Brain pericyte (primary cell): ENCODE results near the gene TMEM132D.

Experiments
- DNase-seq: peaks from one replicate; pipeline ENCODE4 v3.0.0-alpha.2; 2012; ENCODE audit warnings: low read depth, low spot score

The TMEM132D gene

DNA sequence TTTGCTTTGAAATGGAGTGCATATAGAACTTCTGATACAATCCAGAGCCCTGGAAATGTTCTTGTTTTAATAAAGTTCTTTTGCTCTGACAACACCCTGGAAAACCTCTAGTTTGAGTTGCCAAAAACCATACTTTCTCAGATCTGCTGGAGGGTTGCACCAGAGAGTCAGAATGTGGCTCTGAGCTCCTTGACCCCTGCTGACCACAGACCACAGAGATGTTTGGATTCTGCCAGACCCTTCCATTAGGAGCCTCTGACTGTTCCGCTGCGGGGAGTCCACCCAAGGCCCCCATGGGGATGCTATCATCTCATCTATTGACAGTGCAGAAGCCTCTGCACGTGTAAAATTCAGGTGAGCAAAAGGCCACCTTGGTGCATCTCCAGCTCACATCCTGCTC, 718.0 kb downstream of the TMEM132D start:
- peak; percentile 16 for DNase-seq

- DNase-seq: no peak
These were observed 719.5 kb downstream of the TMEM132D start for GRCh38 chr12:129184127-129184928.

DNA sequence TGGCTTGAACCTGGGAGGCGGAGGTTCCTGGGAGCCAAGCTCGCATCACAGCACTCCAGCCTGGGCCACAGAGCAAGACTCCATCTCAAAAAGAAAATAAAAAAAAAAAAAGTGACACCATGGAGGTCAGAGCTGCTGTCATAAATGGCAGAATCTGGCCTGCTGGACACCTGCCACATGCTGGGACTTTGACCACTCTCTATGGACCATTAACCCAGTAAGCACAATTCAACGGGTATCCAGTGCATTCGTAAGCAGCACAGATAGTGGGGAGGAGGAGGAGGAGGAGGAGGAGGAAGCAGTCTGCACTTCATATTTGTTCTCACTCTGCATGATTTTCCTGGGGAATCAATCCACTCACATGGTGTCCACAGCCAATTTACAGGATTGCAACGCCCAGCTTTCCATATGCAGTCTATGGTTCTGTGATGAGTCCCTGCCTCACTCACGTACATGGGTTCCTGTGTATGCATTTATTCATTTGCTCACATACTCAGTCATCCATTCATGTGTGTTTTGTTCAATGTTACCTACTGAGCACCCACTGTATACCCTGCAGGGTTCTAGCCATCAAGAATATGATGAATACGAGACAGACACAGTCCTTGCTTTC, 723.8 kb downstream of the TMEM132D start:
- DNase-seq: no peak

DNA sequence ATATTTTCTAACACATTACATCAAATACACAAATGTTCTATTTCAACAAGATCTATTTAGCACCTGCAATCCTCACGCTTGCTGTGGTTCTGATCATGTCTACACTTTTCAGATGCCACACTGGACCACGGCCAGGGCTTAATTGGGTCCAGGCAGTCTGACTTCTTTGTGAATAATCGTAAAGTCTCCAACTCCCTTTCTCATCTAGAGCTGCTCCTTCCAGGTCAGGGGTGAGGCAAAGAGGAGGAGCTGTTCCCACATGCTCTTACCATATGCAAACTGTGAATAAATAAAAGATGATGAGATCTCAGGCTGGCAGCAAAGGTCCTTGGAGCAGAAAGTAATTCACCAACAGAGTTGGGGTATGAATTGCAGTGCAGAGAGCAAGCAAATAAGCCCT, 733.9 kb downstream of the TMEM132D start:
- DNase-seq: no peak

DNA sequence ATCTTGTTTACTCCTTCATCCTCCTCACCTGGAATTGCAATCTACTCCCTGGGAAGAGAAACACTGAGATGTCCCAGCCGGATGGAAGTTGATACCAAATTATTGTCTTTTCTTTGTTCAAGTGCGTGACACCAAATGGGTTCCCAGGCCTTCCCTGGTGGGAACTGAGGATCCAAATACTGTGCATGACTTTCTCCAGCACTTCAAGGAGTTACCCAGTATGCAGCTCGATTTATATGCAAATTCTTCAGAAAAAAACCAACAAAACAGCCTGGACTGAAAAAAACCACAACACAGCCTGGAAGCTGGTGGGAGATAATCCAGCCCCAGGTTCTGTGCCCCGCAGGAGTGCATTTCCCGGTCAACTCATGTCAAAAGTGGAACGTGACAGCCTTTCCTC, 740.0 kb downstream of the TMEM132D start:
- no peak for DNase-seq

GRCh38 chr12:129163461-129163860, 740.4 kb downstream of the TMEM132D start:
- no peak for DNase-seq

GRCh38 chr12:129162805-129163204, 741.0 kb downstream of the TMEM132D start:
- DNase-seq: no peak

GRCh38 chr12:129161511-129161910, 742.3 kb downstream of the TMEM132D start:
- DNase-seq: no peak

GRCh38 chr12:129160282-129160681, 743.5 kb downstream of the TMEM132D start:
- DNase-seq: no peak

DNA sequence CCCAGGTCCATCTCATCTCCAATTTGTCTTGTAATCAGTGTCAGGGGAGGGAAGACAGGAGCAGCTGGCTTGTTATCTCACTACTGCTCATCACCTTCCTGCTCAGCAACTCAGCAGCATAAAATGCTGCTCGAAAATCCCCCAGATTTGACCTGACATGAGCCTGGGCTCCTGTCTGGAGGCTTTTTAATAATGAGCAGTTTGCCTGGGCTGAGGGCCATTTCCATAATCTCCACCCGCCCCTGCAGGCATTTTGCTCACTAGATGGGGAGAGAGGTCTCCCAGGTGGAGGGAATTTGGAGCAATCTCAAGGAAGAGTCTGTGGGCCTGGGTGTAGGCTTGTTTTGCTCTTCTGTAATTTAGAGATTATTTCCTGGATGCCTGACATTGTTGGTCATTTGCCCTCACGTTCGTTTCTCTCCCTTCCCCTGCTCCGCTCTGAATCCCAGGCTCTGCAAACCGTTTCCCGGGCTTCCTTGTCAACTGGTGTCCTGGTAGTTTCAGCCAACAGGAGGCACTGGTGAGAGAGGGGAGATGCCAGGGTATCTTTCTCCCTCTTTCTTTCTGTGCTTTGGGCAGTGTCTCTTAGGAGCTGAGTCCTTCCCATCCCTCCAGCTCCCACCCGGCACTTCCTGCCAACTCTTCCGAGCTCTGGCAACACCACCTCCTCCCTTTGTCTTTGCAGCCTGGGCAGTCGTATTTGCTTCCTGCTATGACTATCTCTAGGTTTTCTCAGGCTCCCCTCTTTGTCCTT, 751.3 kb downstream of the TMEM132D start:
- DNase-seq: no peak

- no peak for DNase-seq
These were observed 753.1 kb downstream of the TMEM132D start for GRCh38 chr12:129150721-129151120.

- no peak for DNase-seq
These were observed 758.4 kb downstream of the TMEM132D start for GRCh38 chr12:129145381-129145780.

DNA sequence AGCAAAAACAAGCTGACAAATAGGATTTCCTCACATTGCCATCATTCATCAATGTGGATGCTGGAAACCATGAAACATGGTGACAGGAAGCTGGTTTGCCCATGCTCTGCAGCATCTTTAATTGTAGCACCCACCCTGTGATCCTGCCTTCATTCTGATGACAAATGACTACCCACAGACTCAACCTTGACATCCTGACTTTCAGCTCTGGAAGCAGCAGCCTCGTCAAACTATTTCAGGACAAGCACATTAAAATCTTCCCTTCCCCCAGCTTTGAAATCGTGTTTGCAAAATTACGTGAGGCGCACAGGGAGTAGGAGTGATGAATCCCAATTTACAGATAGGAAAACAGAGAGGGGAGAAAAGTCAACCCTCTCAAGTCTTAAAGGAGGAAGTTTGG, 765.0 kb downstream of the TMEM132D start:
- DNase-seq: no peak

GRCh38 chr12:129136694-129137325, 767.0 kb downstream of the TMEM132D start:
- no peak for DNase-seq

GRCh38 chr12:129127771-129128170, 776.1 kb downstream of the TMEM132D start:
- no peak for DNase-seq

DNA sequence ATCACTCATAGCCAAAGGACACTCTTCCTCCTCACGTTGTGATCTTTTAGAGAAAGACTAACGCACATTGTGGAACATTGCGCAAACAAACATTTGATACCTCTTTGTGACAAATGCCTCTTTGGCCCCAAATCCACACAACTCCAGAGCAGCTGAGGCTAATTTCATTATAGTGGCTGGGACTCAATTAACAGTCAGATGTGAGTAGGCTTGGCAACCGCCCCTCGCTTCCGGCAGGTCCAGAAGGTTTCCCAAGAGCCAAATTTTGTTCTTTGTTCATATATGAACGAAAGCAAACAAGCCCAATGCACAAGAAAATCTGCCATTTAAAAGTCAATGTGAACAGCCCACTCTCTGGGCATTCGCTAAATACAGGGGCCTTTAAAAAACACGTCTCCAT, 776.6 kb downstream of the TMEM132D start:
- no peak for DNase-seq

DNA sequence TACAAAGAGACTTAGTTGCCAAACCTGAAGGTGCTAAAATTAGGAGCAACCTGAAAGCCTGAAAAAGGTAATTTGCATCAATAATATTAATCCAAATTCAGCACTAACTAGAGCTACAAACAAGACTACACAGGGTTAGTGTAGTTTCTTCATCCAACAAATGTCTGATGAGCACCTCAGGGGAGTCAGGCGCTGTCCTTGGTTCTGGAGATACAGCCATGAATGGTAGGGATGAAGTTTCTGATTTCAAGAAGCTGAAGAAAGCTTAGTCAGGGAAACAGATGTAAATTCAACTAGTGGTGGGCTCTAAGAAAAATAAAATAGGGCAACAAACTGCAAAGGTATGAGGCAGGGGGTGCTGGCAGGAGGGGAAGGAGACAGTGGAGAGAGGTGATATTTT, 784.3 kb downstream of the TMEM132D start:
- no peak for DNase-seq

GRCh38 chr12:129115558-129115957, 788.3 kb downstream of the TMEM132D start:
- no peak for DNase-seq

DNA sequence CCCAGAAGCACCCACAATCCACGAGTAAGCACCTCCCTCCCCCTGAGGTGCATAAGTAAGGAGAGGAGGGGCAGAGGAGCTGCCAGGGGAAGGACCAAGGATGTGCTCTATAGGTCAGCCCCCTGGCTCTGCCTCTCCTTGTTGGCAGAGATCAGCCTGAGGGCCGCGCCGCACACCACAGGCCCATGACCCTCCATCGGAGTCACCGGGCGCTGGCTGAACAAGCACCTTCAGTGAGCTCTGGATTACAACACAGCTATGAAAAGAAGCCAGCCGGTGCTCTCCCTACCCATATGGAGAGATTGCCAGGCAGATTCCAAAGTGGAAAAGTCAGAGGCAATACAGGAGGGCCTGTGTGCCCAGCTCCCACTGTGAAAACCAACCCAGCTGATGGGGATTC, 793.2 kb downstream of the TMEM132D start:
- DNase-seq: no peak

GRCh38 chr12:129109174-129110001, 794.4 kb downstream of the TMEM132D start:
- no peak for DNase-seq

- no peak for DNase-seq
These were observed 797.1 kb downstream of the TMEM132D start for GRCh38 chr12:129106772-129107171.
